Naive thymus-derived CD4-positive, alpha-beta T cell (primary cell): Measurements from ENCODE around the gene ROCK2. TPM values are rescaled to one million over a fixed set of nuclear protein-coding genes. Genes with fewer than 3 reads are reported as not detected.

ENCODE experiments used
- ATAC-seq: fragments of 150-1000 bp; cut with Tn5 transposase; 2 replicates; pipeline ENCODE4 v1.10.0; 2021; ENCODE audit warnings: mild to moderate bottlenecking, moderate library complexity
- CTCF ChIA-PET: fragments of 350-600 bp; sonication (Branson Sonifier 250); formaldehyde crosslinking; loops from one replicate; lab custom pipeline; 2021; ENCODE audit warnings: antibody characterized with exemption; lab: Charles Lee
- POLR2A ChIA-PET: fragments of 350-600 bp; sonication (Branson Sonifier 250); formaldehyde crosslinking; loops from one replicate; lab custom pipeline; 2021; ENCODE audit warnings: antibody characterized with exemption, inconsistent platforms; lab: Charles Lee
- DNase-seq, 9 donors: peaks; one replicate each; pipeline versions ENCODE4 v3.0.0 to v3.0.0-alpha.2; 2020 to 2022; ENCODE audit warnings: mixed read lengths in 1 of 9
- H3K27ac ChIP-seq: one replicate; pipeline ENCODE4 v1.7.0; 2013; ENCODE audit warnings: mild to moderate bottlenecking, low read depth, low read length, moderate library complexity
- H3K27me3 ChIP-seq, 2 donors: one replicate each; pipeline ENCODE4 v1.7.0; 2013; ENCODE audit warnings: low read length in 2 of 2, mild to moderate bottlenecking in 2 of 2, moderate library complexity in 2 of 2; ENCODE audit not compliant: control insufficient read depth in 2 of 2, insufficient read depth in 2 of 2
- H3K36me3 ChIP-seq, 3 experiments: 1 replicate in 2 of 3; 2 replicates in 1 of 3; pipeline ENCODE4 v1.7.0; 2013; ENCODE audit warnings: low read length in 3 of 3, mild to moderate bottlenecking in 3 of 3, moderate library complexity in 1 of 3; ENCODE audit not compliant: insufficient read depth in 3 of 3, control insufficient read depth in 2 of 3
- H3K4me1 ChIP-seq, 2 donors: one replicate each; pipeline ENCODE4 v1.7.0; 2013; ENCODE audit warnings: low read length in 2 of 2, mild to moderate bottlenecking in 2 of 2, moderate library complexity in 1 of 2; ENCODE audit not compliant: control insufficient read depth in 2 of 2, insufficient read depth in 2 of 2
- H3K4me3 ChIP-seq: 2 replicates; pipeline ENCODE4 v1.7.0; 2013; ENCODE audit warnings: mild to moderate bottlenecking, low read length
- H3K9me3 ChIP-seq, 3 experiments: 1 replicate in 2 of 3; 2 replicates in 1 of 3; pipeline ENCODE4 v1.7.0; 2013; ENCODE audit warnings: low read length in 3 of 3; ENCODE audit not compliant: control insufficient read depth in 2 of 3
- H3K27ac Mint-ChIP-seq, 9 donors: one replicate each; pipeline ENCODE4 v1.8.0; 2020 to 2022; ENCODE audit warnings: mixed read lengths in 9 of 9, mild to moderate bottlenecking in 8 of 9, moderate library complexity in 5 of 9, inconsistent platforms in 2 of 9
- H3K27me3 Mint-ChIP-seq, 5 donors: one replicate each; pipeline ENCODE4 v1.8.0; 2021 to 2022; ENCODE audit warnings: mixed read lengths in 5 of 5, mild to moderate bottlenecking in 1 of 5
- H3K36me3 Mint-ChIP-seq, 5 donors: one replicate each; pipeline ENCODE4 v1.8.0; 2020 to 2022; ENCODE audit warnings: mixed read lengths in 5 of 5, mild to moderate bottlenecking in 3 of 5, inconsistent platforms in 1 of 5
- H3K4me1 Mint-ChIP-seq, 7 donors: one replicate each; pipeline ENCODE4 v1.8.0; 2020 to 2022; ENCODE audit warnings: mixed read lengths in 7 of 7, mild to moderate bottlenecking in 3 of 7, inconsistent platforms in 1 of 7
- H3K4me3 Mint-ChIP-seq, 10 donors: one replicate each; pipeline ENCODE4 v1.8.0; 2020 to 2022; ENCODE audit warnings: mild to moderate bottlenecking in 10 of 10, mixed read lengths in 10 of 10, moderate library complexity in 6 of 10, inconsistent platforms in 2 of 10
- H3K9me3 Mint-ChIP-seq, 11 donors: one replicate each; pipeline ENCODE4 v1.8.0; 2020 to 2022; ENCODE audit warnings: mixed read lengths in 11 of 11, mild to moderate bottlenecking in 4 of 11, inconsistent platforms in 1 of 11, moderate library complexity in 1 of 11
- intact Hi-C, 2 donors: fragments of 100-400 bp; cut with micrococcal nuclease; formaldehyde crosslinking; loops; one replicate each; pipeline ENCODE4 v1.15.1; 2023
- polyA plus RNA-seq, 2 donors: library from polyadenylated mRNA; unstranded; fragments of 300-500 nt; fragmentation: Illumina TruSeq; gene quantifications; one replicate each; pipeline ENCODE4 v1.2.3, GENCODE V29; 2021
- total RNA-seq, 6 experiments: library from RNA in 5 of 6; stranded (reverse) in 5 of 6; gene quantifications; 1 replicate in 5 of 6; 2 replicates in 1 of 6; pipeline ENCODE4 v1.2.3 and lab custom pipeline; 2021 to 2026

ROCK2 gene
- total and polyA plus RNA-seq, 7 experiments from 2014 or later = 12.0 to 23.9 (median 18.7) TPM

- DNase-seq = no peak
- ATAC-seq = no peak
- Histone ChIP-seq H3K36me3 (no peaks in the 10 kb centered on the region), H3K27ac (no peak overlapping the region), H3K4me3 (no peak overlapping the region), H3K27me3 (no peaks in the 10 kb centered on the region), H3K4me1 (no peaks in the 10 kb centered on the region), H3K9me3 (no peaks in the 10 kb centered on the region)
- peaks cover 0 to 2% (median 0%) of the 10 kb centered on the region in 7 donors for H3K4me1 Mint-ChIP-seq
- no peak overlapping the region for H3K4me3 Mint-ChIP-seq
- ChIA-PET POLR2A (no interaction called here), CTCF (no interaction called here)
- H3K27me3 Mint-ChIP-seq = peaks cover 0 to 4% (median 0%) of the 10 kb centered on the region in 5 donors
- no peak overlapping the region for H3K27ac Mint-ChIP-seq
- H3K36me3 Mint-ChIP-seq = no peaks in the 10 kb centered on the region
- no peaks in the 10 kb centered on the region for H3K9me3 Mint-ChIP-seq
- intact Hi-C loops = no loop called here
These were observed 44.0 kb upstream of the ROCK2 start for GRCh38 chr2:11388262-11389051.

DNA sequence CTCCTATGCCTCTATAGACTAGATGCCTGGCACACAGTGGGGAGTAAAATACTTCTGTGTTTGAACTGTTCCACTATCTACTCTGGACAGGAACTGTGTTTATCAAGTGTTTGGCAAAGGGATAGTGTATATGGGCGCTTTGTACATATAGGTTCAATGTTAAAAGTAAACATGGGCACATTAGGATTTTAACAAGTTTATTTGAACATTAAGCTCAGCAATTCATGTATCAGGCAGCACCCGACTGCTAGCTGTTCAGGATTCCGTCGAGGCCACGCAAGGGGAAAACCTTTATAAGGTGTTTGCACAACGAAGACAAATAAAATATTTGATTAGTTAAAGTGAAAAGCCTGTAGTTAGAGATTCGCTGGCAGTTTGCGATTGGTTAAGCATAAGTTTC, 43.4 kb upstream of the ROCK2 start:
- no peak overlapping the region for H3K4me3 ChIP-seq
- no peaks in the 10 kb centered on the region for H3K9me3 Mint-ChIP-seq
- intact Hi-C loops = no loop called here
- ChIA-PET CTCF (no interaction called here), POLR2A (no interaction called here)
- no peaks in the 10 kb centered on the region for H3K36me3 ChIP-seq
- no peaks in the 10 kb centered on the region for H3K36me3 Mint-ChIP-seq
- peaks cover 0 to 2% (median 0%) of the 10 kb centered on the region in 7 donors for H3K4me1 Mint-ChIP-seq
- H3K27me3 ChIP-seq = no peaks in the 10 kb centered on the region
- H3K27ac ChIP-seq = no peak overlapping the region
- H3K27me3 Mint-ChIP-seq = peaks cover 0 to 4% (median 0%) of the 10 kb centered on the region in 5 donors
- H3K9me3 ChIP-seq = no peaks in the 10 kb centered on the region
- no peak overlapping the region for H3K27ac Mint-ChIP-seq
- H3K4me3 Mint-ChIP-seq = no peak overlapping the region
- ATAC-seq (no peak), DNase-seq (no peak)
- no peaks in the 10 kb centered on the region for H3K4me1 ChIP-seq

GRCh38 chr2:11387100-11387390, 42.6 kb upstream of the ROCK2 start:
- ChIA-PET POLR2A (no interaction called here), CTCF (no interaction called here)
- no peak overlapping the region for H3K27ac Mint-ChIP-seq
- no peaks in the 10 kb centered on the region for H3K4me1 ChIP-seq
- no peaks in the 10 kb centered on the region for H3K9me3 Mint-ChIP-seq
- no peak for ATAC-seq
- no peaks in the 10 kb centered on the region for H3K27me3 ChIP-seq
- H3K27ac ChIP-seq = no peak overlapping the region
- no peak overlapping the region for H3K4me3 Mint-ChIP-seq
- H3K36me3 Mint-ChIP-seq = no peaks in the 10 kb centered on the region
- H3K36me3 ChIP-seq = no peaks in the 10 kb centered on the region
- no peak for DNase-seq
- H3K4me3 ChIP-seq = no peak overlapping the region
- H3K27me3 Mint-ChIP-seq = peaks cover 0 to 4% (median 0%) of the 10 kb centered on the region in 5 donors
- intact Hi-C loops = no loop called here
- peaks cover 0 to 2% (median 0%) of the 10 kb centered on the region in 7 donors for H3K4me1 Mint-ChIP-seq
- H3K9me3 ChIP-seq = no peaks in the 10 kb centered on the region

- no peaks in the 10 kb centered on the region for H3K4me1 ChIP-seq
- H3K4me3 ChIP-seq = no peak overlapping the region
- H3K36me3 ChIP-seq = no peaks in the 10 kb centered on the region
- CTCF ChIA-PET = interaction anchor here (0.6 kb wide), 1 partner anchor 57 kb away, joined by 3 read pairs; no protein-coding TSS in a partner anchor
- POLR2A ChIA-PET = no interaction called here
- intact Hi-C loops = no loop called here
- Mint-ChIP-seq H3K27me3 (no peaks in the 10 kb centered on the region), H3K4me1 (peaks cover 0 to 8% (median 2%) of the 10 kb centered on the region in 7 donors), H3K27ac (no peak overlapping the region), H3K9me3 (no peaks in the 10 kb centered on the region), H3K4me3 (no peak overlapping the region), H3K36me3 (no peaks in the 10 kb centered on the region)
- ATAC-seq (no peak), DNase-seq (no peak)
- no peaks in the 10 kb centered on the region for H3K9me3 ChIP-seq
- H3K27ac ChIP-seq = no peak overlapping the region
- H3K27me3 ChIP-seq = no peaks in the 10 kb centered on the region
These were observed 41.4 kb upstream of the ROCK2 start for GRCh38 chr2:11385847-11386246.

DNA sequence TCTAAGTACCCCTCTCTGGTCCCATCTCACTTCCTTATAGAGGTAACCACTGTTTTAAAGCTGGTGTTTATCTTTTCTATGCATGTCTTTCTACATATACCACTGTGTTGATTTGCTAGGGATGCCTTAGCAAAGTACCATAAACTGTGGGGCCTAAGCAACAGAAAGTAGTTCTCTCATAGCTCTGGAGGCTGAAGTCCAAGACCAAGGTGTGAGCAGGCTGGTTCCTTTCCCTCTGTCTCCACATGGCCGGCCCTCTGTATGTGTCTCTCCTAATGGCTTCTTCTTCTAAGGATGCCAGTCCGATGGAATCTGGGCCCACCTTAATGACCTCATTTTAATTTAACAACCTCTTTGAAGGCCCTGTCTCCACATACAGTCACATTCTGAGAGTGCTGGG, 40.8 kb upstream of the ROCK2 start:
- Histone ChIP-seq H3K4me3 (no peak overlapping the region), H3K4me1 (no peaks in the 10 kb centered on the region), H3K9me3 (no peaks in the 10 kb centered on the region), H3K27ac (no peak overlapping the region), H3K36me3 (no peaks in the 10 kb centered on the region), H3K27me3 (no peaks in the 10 kb centered on the region)
- H3K27ac Mint-ChIP-seq = no peak overlapping the region
- H3K9me3 Mint-ChIP-seq = no peaks in the 10 kb centered on the region
- no peak overlapping the region for H3K4me3 Mint-ChIP-seq
- peaks cover 0 to 8% (median 2%) of the 10 kb centered on the region in 7 donors for H3K4me1 Mint-ChIP-seq
- CTCF ChIA-PET = no interaction called here
- H3K36me3 Mint-ChIP-seq = no peaks in the 10 kb centered on the region
- ATAC-seq (no peak), DNase-seq (no peak)
- POLR2A ChIA-PET = no interaction called here
- no peaks in the 10 kb centered on the region for H3K27me3 Mint-ChIP-seq
- intact Hi-C loops = no loop called here

- ChIA-PET CTCF (no interaction called here), POLR2A (no interaction called here)
- ATAC-seq = no peak
- no peaks in the 10 kb centered on the region for H3K36me3 Mint-ChIP-seq
- H3K9me3 ChIP-seq = no peaks in the 10 kb centered on the region
- no peaks in the 10 kb centered on the region for H3K4me1 ChIP-seq
- intact Hi-C loops = no loop called here
- H3K4me3 Mint-ChIP-seq = no peak overlapping the region
- no peak for DNase-seq
- no peak overlapping the region for H3K4me3 ChIP-seq
- H3K36me3 ChIP-seq = no peaks in the 10 kb centered on the region
- H3K27me3 ChIP-seq = no peaks in the 10 kb centered on the region
- H3K9me3 Mint-ChIP-seq = no peaks in the 10 kb centered on the region
- H3K27me3 Mint-ChIP-seq = no peaks in the 10 kb centered on the region
- H3K27ac Mint-ChIP-seq = peak overlapping the region in 1 of 9 donors; percentile 53
- H3K27ac ChIP-seq = no peak overlapping the region
- peaks cover 0 to 8% (median 2%) of the 10 kb centered on the region in 7 donors for H3K4me1 Mint-ChIP-seq
These were observed 35.1 kb upstream of the ROCK2 start for GRCh38 chr2:11379558-11379957.

DNA sequence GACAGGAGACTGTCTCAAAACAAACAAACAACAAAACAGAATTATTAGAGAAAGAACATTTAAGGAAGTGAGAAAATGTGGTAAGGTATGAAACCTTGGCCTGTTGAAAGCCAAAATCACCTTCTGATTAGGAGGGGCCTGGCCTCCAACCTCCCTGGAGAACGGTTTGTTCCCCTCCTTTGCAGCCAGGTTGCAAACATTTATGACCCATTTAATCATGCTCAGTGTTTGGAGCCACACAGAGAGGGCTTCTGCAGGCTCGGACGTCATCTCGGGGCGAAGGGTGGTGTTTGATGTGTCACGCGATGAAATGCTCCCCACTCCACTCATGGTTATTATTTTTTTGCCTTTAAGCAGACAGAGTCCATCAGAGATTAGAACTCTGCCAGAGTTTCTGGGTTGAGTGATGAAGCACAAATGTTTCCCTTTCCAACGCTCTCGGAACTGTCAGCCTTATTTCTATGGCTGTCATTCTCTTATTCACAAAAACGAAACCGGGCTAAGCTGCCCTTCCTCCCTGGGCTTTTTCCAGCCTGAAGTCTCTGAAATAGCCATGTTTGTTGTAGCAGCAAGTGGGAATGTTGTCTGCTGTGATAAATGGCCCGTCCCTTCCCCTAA, 33.6 kb upstream of the ROCK2 start:
- Histone ChIP-seq H3K36me3 (no peaks in the 10 kb centered on the region), H3K9me3 (no peaks in the 10 kb centered on the region), H3K4me3 (no peak overlapping the region), H3K4me1 (no peaks in the 10 kb centered on the region), H3K27ac (no peak overlapping the region), H3K27me3 (no peaks in the 10 kb centered on the region)
- ATAC-seq (no peak), DNase-seq (no peak)
- Mint-ChIP-seq H3K9me3 (no peaks in the 10 kb centered on the region), H3K36me3 (no peaks in the 10 kb centered on the region), H3K4me1 (peaks cover 0 to 8% (median 2%) of the 10 kb centered on the region in 7 donors), H3K27me3 (peaks cover 0 to 4% (median 0%) of the 10 kb centered on the region in 5 donors), H3K27ac (no peak overlapping the region), H3K4me3 (no peak overlapping the region)
- CTCF ChIA-PET = no interaction called here
- intact Hi-C loops = no loop called here
- POLR2A ChIA-PET = no interaction called here
